Heart left ventricle (tissue), 13 donors: Measurements from ENCODE around the gene PTTG1IP2.

Source experiments
- POLR2A ChIP-seq, 2 donors: fragments of 450-650 bp; IDR thresholded peaks; one replicate each; pipeline ENCODE4 v1.6.1; 2017; ENCODE audit warnings: antibody characterized with exemption in 2 of 2, mild to moderate bottlenecking in 2 of 2, moderate library complexity in 2 of 2
- TF ChIP-seq, protein P1 (sequence below), 12 donors: fragments of 200-600 bp; sonication (generic) in 4 of 12; IDR thresholded peaks; one replicate each; pipeline versions ENCODE4 v1.5.0 to v1.8.0; 2018 to 2022; ENCODE audit warnings: antibody characterized with exemption in 12 of 12, mild to moderate bottlenecking in 5 of 12
- donor health status: ischemic (EF 13 %, LVEDD 7.1; RV severe dilation, severe dysfunction).
- donor health status: DM: no; HTN: yes; CAD: no.
- donor health status: DM: no; HTN: no; CAD: no.
- donor health status: ischemic (EF 25% LVEDD 6.9; RV normal size, moderate dysfunction).
- donor health status: ischemic (EF 25% LVEDD 5.7; RV mildly dilated, moderate dysfunction).
- donor health status: ischemic (EF 35%, LVEDD 5.7; RV mildly dilated, moderate dysfunction).
- donor health status: nonischemic (EF 11% LVEDD 7.7; RV severe dilation, severe dysfunction).
- donor health status: DM: yes; HTN: yes; CAD: no.
- donor health status: PGD.
- donor health status: ischemic (EF 29% LVEDD 5.4; RV normal size, mild dysfunction).
- donor health status: nonischemic (EF 23%, LVEDD 6.1; RV moderate dilation, normal function).

DNA sequence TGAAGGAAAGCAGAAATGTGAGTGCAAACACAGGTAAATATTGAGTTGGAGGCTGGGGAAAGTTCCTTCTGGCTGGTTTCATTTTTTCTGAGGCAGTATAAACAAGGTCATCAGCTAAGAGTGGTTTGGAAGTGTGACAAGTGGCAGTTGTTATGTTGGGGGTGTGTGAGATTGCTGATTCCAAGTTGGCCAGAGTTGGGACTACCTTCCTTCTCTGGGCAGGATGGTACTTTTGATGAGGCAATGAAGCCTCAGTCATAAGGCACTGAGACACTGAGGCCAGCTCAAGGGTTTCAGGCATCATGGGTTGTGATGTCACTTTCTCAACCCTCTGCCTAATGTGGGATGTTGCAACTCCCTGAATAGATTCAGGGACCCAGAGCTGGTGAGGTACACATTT, 8.2 kb upstream of the PTTG1IP2 start:
- TF ChIP-seq, protein P1, sequence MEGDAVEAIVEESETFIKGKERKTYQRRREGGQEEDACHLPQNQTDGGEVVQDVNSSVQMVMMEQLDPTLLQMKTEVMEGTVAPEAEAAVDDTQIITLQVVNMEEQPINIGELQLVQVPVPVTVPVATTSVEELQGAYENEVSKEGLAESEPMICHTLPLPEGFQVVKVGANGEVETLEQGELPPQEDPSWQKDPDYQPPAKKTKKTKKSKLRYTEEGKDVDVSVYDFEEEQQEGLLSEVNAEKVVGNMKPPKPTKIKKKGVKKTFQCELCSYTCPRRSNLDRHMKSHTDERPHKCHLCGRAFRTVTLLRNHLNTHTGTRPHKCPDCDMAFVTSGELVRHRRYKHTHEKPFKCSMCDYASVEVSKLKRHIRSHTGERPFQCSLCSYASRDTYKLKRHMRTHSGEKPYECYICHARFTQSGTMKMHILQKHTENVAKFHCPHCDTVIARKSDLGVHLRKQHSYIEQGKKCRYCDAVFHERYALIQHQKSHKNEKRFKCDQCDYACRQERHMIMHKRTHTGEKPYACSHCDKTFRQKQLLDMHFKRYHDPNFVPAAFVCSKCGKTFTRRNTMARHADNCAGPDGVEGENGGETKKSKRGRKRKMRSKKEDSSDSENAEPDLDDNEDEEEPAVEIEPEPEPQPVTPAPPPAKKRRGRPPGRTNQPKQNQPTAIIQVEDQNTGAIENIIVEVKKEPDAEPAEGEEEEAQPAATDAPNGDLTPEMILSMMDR (IDR thresholded peaks at IDR 0.05) = no peak
- TF ChIP-seq POLR2A (IDR thresholded peaks at IDR 0.05) = no peak
